MCF 10A (cell line): ENCODE measurements around the gene RIPOR2. TPM values are rescaled to one million over a fixed set of nuclear protein-coding genes. Genes with fewer than 3 reads are reported as not detected.

Experiments used
- BruUV-seq: library from RNA; stranded (reverse); fragments of 400-500 nt; replicated peaks from 2 replicates; lab custom pipeline; 2021; lab: Mats Ljungman, UMichigan
- CTCF ChIA-PET: fragments of 300-600 bp; sonication (Branson Sonifier 250); formaldehyde crosslinking; extraction: SDS; loops from one replicate; lab custom pipeline; 2021; ENCODE audit warnings: antibody characterized with exemption, inconsistent platforms; lab: Yijun Ruan, JAX
- POLR2A ChIA-PET: fragments of 300-600, 350-650 bp; sonication (Branson Sonifier 250); formaldehyde crosslinking; extraction: SDS; loops from one replicate; lab custom pipeline; 2020; ENCODE audit warnings: antibody characterized with exemption, inconsistent platforms; lab: Yijun Ruan, JAX
- DNase-seq: peaks from one replicate; pipeline ENCODE4 v3.0.0-alpha.2; 2018; ENCODE audit not compliant: unreplicated experiment
- H3K27ac Mint-ChIP-seq: one replicate; pipeline ENCODE4 v1.8.0; 2022; ENCODE audit warnings: mild to moderate bottlenecking, low read depth, mixed read lengths; ENCODE audit not compliant: unreplicated experiment
- H3K27me3 Mint-ChIP-seq: one replicate; pipeline ENCODE4 v1.8.0; 2022; ENCODE audit warnings: mixed read lengths; ENCODE audit not compliant: insufficient read depth, unreplicated experiment
- H3K36me3 Mint-ChIP-seq: one replicate; pipeline ENCODE4 v1.8.0; 2022; ENCODE audit warnings: mild to moderate bottlenecking, moderate library complexity, mixed read lengths; ENCODE audit not compliant: insufficient read depth, unreplicated experiment
- H3K4me1 Mint-ChIP-seq: one replicate; pipeline ENCODE4 v1.8.0; 2022; ENCODE audit warnings: mixed read lengths; ENCODE audit not compliant: insufficient read depth, unreplicated experiment
- H3K4me3 Mint-ChIP-seq: one replicate; pipeline ENCODE4 v1.8.0; 2022; ENCODE audit warnings: mild to moderate bottlenecking, moderate library complexity, mixed read lengths; ENCODE audit not compliant: unreplicated experiment
- H3K9me3 Mint-ChIP-seq: one replicate; pipeline ENCODE4 v1.8.0; 2022; ENCODE audit warnings: mixed read lengths; ENCODE audit not compliant: unreplicated experiment
- CTCF ChIP-seq: fragments of 200-600 bp; IDR thresholded peaks from one replicate; pipeline ENCODE4 v1.8.0; 2022; ENCODE audit warnings: antibody characterized with exemption, mild to moderate bottlenecking; ENCODE audit not compliant: unreplicated experiment
- intact Hi-C: fragments of 100-400 bp; cut with micrococcal nuclease; formaldehyde crosslinking; loops from 2 replicates; pipeline ENCODE4 v1.14.1; 2022
- total RNA-seq: library from RNA; stranded (reverse); gene quantifications from 2 replicates; pipeline ENCODE4 v1.2.3, GENCODE V29; 2022

Gene RIPOR2
- total RNA-seq, 1 experiment from 2014 or later = 4.9 TPM

- Mint-ChIP-seq H3K4me3 (no peak overlapping the region), H3K4me1 (peaks cover 18% of the 10 kb centered on the region), H3K9me3 (no peaks in the 10 kb centered on the region), H3K27me3 (no peaks in the 10 kb centered on the region), H3K27ac (no peak overlapping the region), H3K36me3 (peaks cover 10% of the 10 kb centered on the region)
- TF ChIP-seq CTCF = no peak
- intact Hi-C loops = no loop called here
- DNase-seq = no peak
- POLR2A ChIA-PET = interaction anchor here (1.4 to 1.5 kb wide), 2 partner anchors 16 to 188 kb away, joined by 3 to 4 read pairs; no protein-coding TSS in a partner anchor
- CTCF ChIA-PET = interaction anchor here (0.7 to 1.1 kb wide), 4 partner anchors 23 to 249 kb away, joined by 3 to 5 read pairs (median 4); no protein-coding TSS in a partner anchor
- BruUV-seq = no TSS peak
Measured at GRCh38 chr6:24829657-24830056, 106.1 kb downstream of the RIPOR2 start.

DNA sequence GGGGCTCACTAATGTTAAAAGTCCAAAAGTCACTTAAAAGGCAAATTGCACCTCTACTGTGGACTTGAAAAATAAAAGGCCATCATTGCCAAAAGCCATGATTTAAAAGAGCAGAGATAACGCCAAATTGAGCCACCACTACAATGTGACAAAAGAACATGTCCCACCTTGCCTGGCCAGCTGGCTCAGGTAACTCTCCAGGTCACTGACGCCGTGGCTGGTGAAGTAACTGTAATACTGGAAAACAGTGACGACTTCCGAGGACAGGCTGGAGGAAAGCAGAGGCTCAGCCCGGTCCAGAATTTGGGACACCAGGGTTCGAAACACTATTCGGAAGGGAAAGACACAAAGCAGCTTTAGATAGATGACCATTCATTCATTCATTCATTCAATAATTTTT is 107.8 kb downstream of the RIPOR2 start:
- BruUV-seq = no TSS peak
- intact Hi-C loops = no loop called here
- ChIA-PET POLR2A (interaction anchor here (0.7 to 2.2 kb wide), 9 partner anchors 8 to 243 kb away, joined by 3 to 10 read pairs (median 5); partner anchors contain the start of gene GMNN), CTCF (interaction anchor here (0.7 to 1.5 kb wide), 8 partner anchors 18 to 334 kb away, joined by 3 to 7 read pairs (median 4); no protein-coding TSS in a partner anchor)
- DNase-seq = no peak
- Mint-ChIP-seq H3K9me3 (no peaks in the 10 kb centered on the region), H3K4me1 (peaks cover 18% of the 10 kb centered on the region), H3K27ac (peak overlapping the region; percentile 59), H3K36me3 (peaks cover 10% of the 10 kb centered on the region), H3K27me3 (no peaks in the 10 kb centered on the region), H3K4me3 (no peak overlapping the region)
- TF ChIP-seq CTCF = no peak

DNA sequence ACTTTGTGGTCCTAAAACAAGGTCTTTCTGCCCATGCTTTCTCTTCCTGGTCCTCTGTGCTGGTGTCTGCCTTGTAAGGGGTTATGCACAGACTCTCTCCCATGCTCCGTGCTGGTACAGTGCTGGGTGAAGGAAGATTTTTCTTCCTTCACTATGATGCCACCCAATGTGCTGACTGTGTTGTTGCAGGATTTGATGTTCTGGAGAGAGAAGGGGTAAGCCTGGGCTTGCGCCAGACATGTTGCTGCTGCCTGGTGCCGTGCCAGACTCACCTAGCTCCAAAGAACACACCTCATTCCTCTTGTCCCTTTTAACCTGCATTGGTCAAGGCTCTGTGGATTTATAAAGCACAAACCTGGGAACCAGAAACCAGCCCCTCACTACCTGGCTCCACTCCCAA is 108.6 kb downstream of the RIPOR2 start:
- Mint-ChIP-seq H3K4me3 (no peak overlapping the region), H3K27me3 (no peaks in the 10 kb centered on the region), H3K36me3 (peaks cover 4% of the 10 kb centered on the region), H3K4me1 (peaks cover 18% of the 10 kb centered on the region), H3K9me3 (no peaks in the 10 kb centered on the region), H3K27ac (peak overlapping the region; percentile 59)
- intact Hi-C loops = no loop called here
- no TSS peak for BruUV-seq
- ChIA-PET CTCF (interaction anchor here (0.7 to 1.5 kb wide), 8 partner anchors 19 to 334 kb away, joined by 3 to 7 read pairs (median 4); no protein-coding TSS in a partner anchor), POLR2A (interaction anchor here (0.7 to 2.2 kb wide), 12 partner anchors 9 to 244 kb away, joined by 3 to 10 read pairs (median 4); partner anchors contain the start of gene GMNN)
- TF ChIP-seq CTCF = no peak
- DNase-seq = peak; percentile 64

DNA sequence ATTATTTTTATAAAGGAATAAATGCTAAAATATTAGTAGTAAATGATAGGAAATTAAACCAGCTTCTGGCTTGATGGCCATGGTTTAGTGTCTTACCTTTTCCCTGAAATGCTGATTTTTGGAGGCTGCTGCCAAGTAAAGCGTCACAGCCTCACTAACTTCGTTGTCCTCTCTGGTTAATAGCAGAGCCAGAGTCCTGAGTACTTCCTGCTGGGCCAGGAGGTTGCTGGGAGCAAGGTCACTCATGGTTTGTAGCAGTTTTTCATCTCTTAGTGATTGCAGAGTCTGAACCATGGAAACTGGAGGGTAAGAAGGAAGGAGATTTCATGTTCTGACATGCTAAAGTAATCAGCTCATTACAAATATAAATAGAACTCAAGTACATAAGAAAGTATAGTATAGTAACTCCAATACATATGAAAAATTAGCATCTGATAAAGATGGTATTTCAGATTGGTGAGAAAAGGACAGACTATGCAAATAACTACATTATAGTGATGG is 110.6 kb downstream of the RIPOR2 start:
- no peak for TF ChIP-seq CTCF
- Mint-ChIP-seq H3K27ac (no peak overlapping the region), H3K27me3 (no peaks in the 10 kb centered on the region), H3K4me1 (peaks cover 24% of the 10 kb centered on the region), H3K9me3 (no peaks in the 10 kb centered on the region), H3K4me3 (no peak overlapping the region), H3K36me3 (peaks cover 4% of the 10 kb centered on the region)
- BruUV-seq = no TSS peak
- intact Hi-C loops = no loop called here
- no peak for DNase-seq
- ChIA-PET CTCF (interaction anchor here (1.1 kb wide), 1 partner anchor 200 kb away, joined by 3 read pairs; no protein-coding TSS in a partner anchor), POLR2A (interaction anchor here (1.0 to 2.1 kb wide), 4 partner anchors 36 to 107 kb away, joined by 3 to 15 read pairs (median 7); partner anchors contain the start of genes C6orf62 and GMNN)
